Activated B cell treated with CpG ODN at 0.5 μM for 24 hours (primary cell): ENCODE data around the gene PHC2. TPM values are rescaled to one million over a fixed set of nuclear protein-coding genes. Genes with fewer than 3 reads are reported as not detected.
"Not testable (repeated sequence)": the region's sequence is repeated elsewhere in the genome, so short reads cannot be mapped to it uniquely, and the experiment has no call there.

Experiments
- ATAC-seq: fragments of 200-7000 bp; cut with Tn5 transposase; one replicate; pipeline ENCODE4 v1.10.0; 2021; ENCODE audit warnings: low read depth, mild to moderate bottlenecking, moderate library complexity
- CTCF ChIA-PET: fragments of 350-600 bp; sonication (Branson Sonifier 250); formaldehyde crosslinking; loops from one replicate; lab custom pipeline; 2021; ENCODE audit warnings: antibody characterized with exemption; lab: Charles Lee
- POLR2A ChIA-PET: fragments of 350-600 bp; sonication (Branson Sonifier 250); formaldehyde crosslinking; loops from one replicate; lab custom pipeline; 2021; ENCODE audit warnings: antibody characterized with exemption; lab: Charles Lee
- DNase-seq: peaks from one replicate; pipeline ENCODE4 v3.0.0; 2022
- H3K27ac Mint-ChIP-seq: one replicate; pipeline ENCODE4 v1.8.0; 2020; ENCODE audit warnings: mixed read lengths
- H3K27me3 Mint-ChIP-seq: one replicate; pipeline ENCODE4 v1.8.0; 2021; ENCODE audit warnings: mixed read lengths
- H3K36me3 Mint-ChIP-seq: one replicate; pipeline ENCODE4 v1.8.0; 2021; ENCODE audit warnings: low read depth, mixed read lengths
- H3K4me1 Mint-ChIP-seq: one replicate; pipeline ENCODE4 v1.8.0; 2021; ENCODE audit warnings: mixed read lengths
- H3K4me3 Mint-ChIP-seq: one replicate; pipeline ENCODE4 v1.8.0; 2020; ENCODE audit warnings: mild to moderate bottlenecking, mixed read lengths
- H3K9me3 Mint-ChIP-seq: one replicate; pipeline ENCODE4 v1.8.0; 2020; ENCODE audit warnings: mixed read lengths
- CTCF ChIP-seq: fragments of 200-600 bp; IDR thresholded peaks from one replicate; pipeline ENCODE4 v1.8.0; 2022; ENCODE audit warnings: antibody characterized with exemption, mild to moderate bottlenecking
- intact Hi-C: fragments of 100-400 bp; cut with micrococcal nuclease; formaldehyde crosslinking; loops from one replicate; pipeline ENCODE4 v1.15.1; 2024
- total RNA-seq: library from RNA; stranded (reverse); gene quantifications from 2 replicates; pipeline ENCODE4 v1.2.3, GENCODE V29; 2022

The PHC2 gene
- total RNA-seq, 1 donor from 2014 or later = 16.4 TPM

GRCh38 chr1:33314416-33314815 is 116.5 kb downstream of the PHC2 start:
- no peak overlapping the region for H3K27ac Mint-ChIP-seq
- no peak for TF ChIP-seq CTCF
- H3K4me1 Mint-ChIP-seq = no peaks in the 10 kb centered on the region
- H3K27me3 Mint-ChIP-seq = peaks cover 5% of the 10 kb centered on the region
- ChIA-PET POLR2A (no interaction called here), CTCF (interaction anchor here (1.4 kb wide), 1 partner anchor 16 kb away, joined by 6 read pairs; no protein-coding TSS in a partner anchor)
- ATAC-seq (no peak), DNase-seq (no peak)
- no peak overlapping the region for H3K4me3 Mint-ChIP-seq
- H3K36me3 Mint-ChIP-seq = no peaks in the 10 kb centered on the region
- intact Hi-C loops = no loop called here
- no peaks in the 10 kb centered on the region for H3K9me3 Mint-ChIP-seq

- ATAC-seq (no peak), DNase-seq (no peak)
- intact Hi-C loops = no loop called here
- Mint-ChIP-seq H3K27ac (no peak overlapping the region), H3K27me3 (peaks cover 9% of the 10 kb centered on the region), H3K9me3 (no peaks in the 10 kb centered on the region), H3K36me3 (no peaks in the 10 kb centered on the region), H3K4me3 (no peak overlapping the region), H3K4me1 (no peaks in the 10 kb centered on the region)
- POLR2A ChIA-PET = no interaction called here
- CTCF ChIA-PET = interaction anchor here (1.2 to 1.4 kb wide), 2 partner anchors 17 to 18 kb away, joined by 3 to 6 read pairs; no protein-coding TSS in a partner anchor
- no peak for TF ChIP-seq CTCF
Observed at GRCh38 chr1:33312413-33312749, 118.5 kb downstream of the PHC2 start.

- POLR2A ChIA-PET = no interaction called here
- Mint-ChIP-seq H3K9me3 (no peaks in the 10 kb centered on the region), H3K36me3 (no peaks in the 10 kb centered on the region), H3K27ac (no peak overlapping the region), H3K4me1 (no peaks in the 10 kb centered on the region), H3K27me3 (peaks cover 9% of the 10 kb centered on the region), H3K4me3 (no peak overlapping the region)
- CTCF ChIA-PET = interaction anchor here (1.0 to 1.2 kb wide), 2 partner anchors 16 to 17 kb away, joined by 3 to 6 read pairs; no protein-coding TSS in a partner anchor
- TF ChIP-seq CTCF = no peak
- intact Hi-C loops = no loop called here
- DNase-seq (no peak), ATAC-seq (no peak)
Observed at GRCh38 chr1:33311706-33312412, 119.0 kb downstream of the PHC2 start.

GRCh38 chr1:33310702-33311101 is 120.2 kb downstream of the PHC2 start:
- POLR2A ChIA-PET = no interaction called here
- Mint-ChIP-seq H3K4me3 (no peak overlapping the region), H3K36me3 (no peaks in the 10 kb centered on the region), H3K9me3 (no peaks in the 10 kb centered on the region), H3K27ac (no peak overlapping the region), H3K27me3 (peaks cover 16% of the 10 kb centered on the region), H3K4me1 (peaks cover 4% of the 10 kb centered on the region)
- intact Hi-C loops = no loop called here
- CTCF ChIA-PET = interaction anchor here (1.0 kb wide), 1 partner anchor 15 kb away, joined by 3 read pairs; no protein-coding TSS in a partner anchor
- no peak for ATAC-seq
- TF ChIP-seq CTCF = no peak
- no peak for DNase-seq

GRCh38 chr1:33309351-33309750 is 121.5 kb downstream of the PHC2 start:
- DNase-seq, H3K9me3 Mint-ChIP-seq, H3K4me1 Mint-ChIP-seq, H3K27ac Mint-ChIP-seq, H3K36me3 Mint-ChIP-seq, POLR2A ChIA-PET, CTCF ChIA-PET, ATAC-seq, intact Hi-C loops, H3K4me3 Mint-ChIP-seq: not testable (repeated sequence)
- H3K27me3 Mint-ChIP-seq = peaks cover 18% of the 10 kb centered on the region
